ENCODE measurements around the gene ABLIM2.

DNA sequence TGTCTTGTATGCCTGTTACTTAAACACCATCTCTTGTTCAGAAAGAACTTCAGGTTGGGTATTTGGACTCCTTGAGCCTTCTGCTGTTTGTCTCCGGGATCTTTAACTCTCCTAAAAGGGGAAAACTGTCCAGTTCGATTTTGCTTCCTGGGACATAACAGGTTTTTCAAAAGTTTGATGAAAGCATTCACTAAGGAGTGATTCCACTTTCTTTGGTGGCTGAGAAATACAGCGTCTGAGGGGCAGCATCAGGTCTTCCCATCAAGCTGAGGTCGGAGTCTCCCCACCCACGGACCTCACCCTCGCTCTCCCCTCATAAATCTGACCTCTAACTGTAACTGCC lies 220.4 kb downstream of the ABLIM2 start:
- TF ChIP-seq, protein P1, sequence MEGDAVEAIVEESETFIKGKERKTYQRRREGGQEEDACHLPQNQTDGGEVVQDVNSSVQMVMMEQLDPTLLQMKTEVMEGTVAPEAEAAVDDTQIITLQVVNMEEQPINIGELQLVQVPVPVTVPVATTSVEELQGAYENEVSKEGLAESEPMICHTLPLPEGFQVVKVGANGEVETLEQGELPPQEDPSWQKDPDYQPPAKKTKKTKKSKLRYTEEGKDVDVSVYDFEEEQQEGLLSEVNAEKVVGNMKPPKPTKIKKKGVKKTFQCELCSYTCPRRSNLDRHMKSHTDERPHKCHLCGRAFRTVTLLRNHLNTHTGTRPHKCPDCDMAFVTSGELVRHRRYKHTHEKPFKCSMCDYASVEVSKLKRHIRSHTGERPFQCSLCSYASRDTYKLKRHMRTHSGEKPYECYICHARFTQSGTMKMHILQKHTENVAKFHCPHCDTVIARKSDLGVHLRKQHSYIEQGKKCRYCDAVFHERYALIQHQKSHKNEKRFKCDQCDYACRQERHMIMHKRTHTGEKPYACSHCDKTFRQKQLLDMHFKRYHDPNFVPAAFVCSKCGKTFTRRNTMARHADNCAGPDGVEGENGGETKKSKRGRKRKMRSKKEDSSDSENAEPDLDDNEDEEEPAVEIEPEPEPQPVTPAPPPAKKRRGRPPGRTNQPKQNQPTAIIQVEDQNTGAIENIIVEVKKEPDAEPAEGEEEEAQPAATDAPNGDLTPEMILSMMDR (IDR thresholded peaks at IDR 0.05; ENCODE audit: insufficient read depth, low read length): no peak
- no peak for TF ChIP-seq GABPA (IDR thresholded peaks at IDR 0.05; ENCODE audit: low read depth)
- TF ChIP-seq, protein P2, sequence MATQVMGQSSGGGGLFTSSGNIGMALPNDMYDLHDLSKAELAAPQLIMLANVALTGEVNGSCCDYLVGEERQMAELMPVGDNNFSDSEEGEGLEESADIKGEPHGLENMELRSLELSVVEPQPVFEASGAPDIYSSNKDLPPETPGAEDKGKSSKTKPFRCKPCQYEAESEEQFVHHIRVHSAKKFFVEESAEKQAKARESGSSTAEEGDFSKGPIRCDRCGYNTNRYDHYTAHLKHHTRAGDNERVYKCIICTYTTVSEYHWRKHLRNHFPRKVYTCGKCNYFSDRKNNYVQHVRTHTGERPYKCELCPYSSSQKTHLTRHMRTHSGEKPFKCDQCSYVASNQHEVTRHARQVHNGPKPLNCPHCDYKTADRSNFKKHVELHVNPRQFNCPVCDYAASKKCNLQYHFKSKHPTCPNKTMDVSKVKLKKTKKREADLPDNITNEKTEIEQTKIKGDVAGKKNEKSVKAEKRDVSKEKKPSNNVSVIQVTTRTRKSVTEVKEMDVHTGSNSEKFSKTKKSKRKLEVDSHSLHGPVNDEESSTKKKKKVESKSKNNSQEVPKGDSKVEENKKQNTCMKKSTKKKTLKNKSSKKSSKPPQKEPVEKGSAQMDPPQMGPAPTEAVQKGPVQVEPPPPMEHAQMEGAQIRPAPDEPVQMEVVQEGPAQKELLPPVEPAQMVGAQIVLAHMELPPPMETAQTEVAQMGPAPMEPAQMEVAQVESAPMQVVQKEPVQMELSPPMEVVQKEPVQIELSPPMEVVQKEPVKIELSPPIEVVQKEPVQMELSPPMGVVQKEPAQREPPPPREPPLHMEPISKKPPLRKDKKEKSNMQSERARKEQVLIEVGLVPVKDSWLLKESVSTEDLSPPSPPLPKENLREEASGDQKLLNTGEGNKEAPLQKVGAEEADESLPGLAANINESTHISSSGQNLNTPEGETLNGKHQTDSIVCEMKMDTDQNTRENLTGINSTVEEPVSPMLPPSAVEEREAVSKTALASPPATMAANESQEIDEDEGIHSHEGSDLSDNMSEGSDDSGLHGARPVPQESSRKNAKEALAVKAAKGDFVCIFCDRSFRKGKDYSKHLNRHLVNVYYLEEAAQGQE (IDR thresholded peaks at IDR 0.05; ENCODE audit: insufficient replicate concordance, low read depth): no peak
- no peak for TF ChIP-seq POLR2AphosphoS5 (IDR thresholded peaks at IDR 0.05; ENCODE audit: low read depth)
- no peak for TF ChIP-seq SPI1 (IDR thresholded peaks at IDR 0.05; ENCODE audit: borderline replicate concordance, low read depth)
